ENCODE data around the gene TSPAN14.

DNA sequence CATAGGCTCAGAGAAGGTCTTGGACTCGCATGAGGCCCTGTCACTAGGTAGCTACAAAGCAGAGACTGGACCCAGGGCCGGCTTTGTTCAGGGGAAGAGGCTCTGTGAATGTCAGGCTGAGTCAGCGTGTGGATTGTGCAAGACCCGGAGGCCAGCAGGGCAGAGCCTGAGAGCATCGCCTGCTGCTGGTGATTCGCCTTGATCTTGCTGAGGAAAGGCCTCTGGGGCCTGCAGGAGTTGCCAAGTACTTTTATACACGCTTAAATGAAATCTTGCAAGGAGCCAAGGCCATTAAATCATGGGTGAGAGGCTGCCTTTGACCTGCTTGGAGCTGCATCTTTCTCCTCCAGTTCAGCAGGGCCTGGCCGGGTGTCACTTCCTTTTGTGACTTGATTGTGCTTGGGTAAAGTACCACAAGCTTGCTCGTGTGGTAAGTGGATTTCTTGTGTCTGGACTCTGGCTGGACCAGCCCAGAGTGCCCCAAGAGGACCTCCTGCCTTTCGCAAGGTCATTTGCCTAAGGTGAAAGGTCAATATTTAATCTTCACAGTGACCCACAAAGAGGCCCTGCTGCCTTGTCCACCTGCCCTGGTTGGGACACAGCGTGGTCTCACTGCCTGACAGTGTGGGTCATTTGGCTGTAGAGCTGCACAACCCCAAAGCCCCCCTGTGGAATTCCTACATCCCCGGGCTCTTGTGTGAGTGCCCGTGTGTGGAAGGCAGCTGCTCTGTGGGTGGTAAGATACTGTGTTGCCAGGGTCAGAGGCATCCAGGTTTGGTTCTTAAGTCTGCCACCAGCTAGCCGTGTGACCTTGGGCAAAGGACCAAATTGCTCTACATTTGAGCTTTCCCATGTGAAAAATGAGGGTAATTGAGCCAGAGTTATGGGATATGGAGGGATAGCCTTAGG lies 45.0 kb downstream of the TSPAN14 start:
- TF ChIP-seq, protein P1, sequence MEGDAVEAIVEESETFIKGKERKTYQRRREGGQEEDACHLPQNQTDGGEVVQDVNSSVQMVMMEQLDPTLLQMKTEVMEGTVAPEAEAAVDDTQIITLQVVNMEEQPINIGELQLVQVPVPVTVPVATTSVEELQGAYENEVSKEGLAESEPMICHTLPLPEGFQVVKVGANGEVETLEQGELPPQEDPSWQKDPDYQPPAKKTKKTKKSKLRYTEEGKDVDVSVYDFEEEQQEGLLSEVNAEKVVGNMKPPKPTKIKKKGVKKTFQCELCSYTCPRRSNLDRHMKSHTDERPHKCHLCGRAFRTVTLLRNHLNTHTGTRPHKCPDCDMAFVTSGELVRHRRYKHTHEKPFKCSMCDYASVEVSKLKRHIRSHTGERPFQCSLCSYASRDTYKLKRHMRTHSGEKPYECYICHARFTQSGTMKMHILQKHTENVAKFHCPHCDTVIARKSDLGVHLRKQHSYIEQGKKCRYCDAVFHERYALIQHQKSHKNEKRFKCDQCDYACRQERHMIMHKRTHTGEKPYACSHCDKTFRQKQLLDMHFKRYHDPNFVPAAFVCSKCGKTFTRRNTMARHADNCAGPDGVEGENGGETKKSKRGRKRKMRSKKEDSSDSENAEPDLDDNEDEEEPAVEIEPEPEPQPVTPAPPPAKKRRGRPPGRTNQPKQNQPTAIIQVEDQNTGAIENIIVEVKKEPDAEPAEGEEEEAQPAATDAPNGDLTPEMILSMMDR (conservative IDR thresholded peaks at IDR 0.05 in 1 of 2, IDR thresholded peaks at IDR 0.05 in 1 of 2; ENCODE audit: low read depth in 1 of 2, low read length in 2 of 2), result no peak
- TF ChIP-seq EZH2 (IDR thresholded peaks at IDR 0.05; ENCODE audit: low read length, missing control alignments), result no peak
